ENCODE results near the gene ULK4.
"Not testable (repeated sequence)": the region's sequence is repeated elsewhere in the genome, so short reads cannot be mapped to it uniquely, and the experiment has no call there.

The ULK4 gene

DNA sequence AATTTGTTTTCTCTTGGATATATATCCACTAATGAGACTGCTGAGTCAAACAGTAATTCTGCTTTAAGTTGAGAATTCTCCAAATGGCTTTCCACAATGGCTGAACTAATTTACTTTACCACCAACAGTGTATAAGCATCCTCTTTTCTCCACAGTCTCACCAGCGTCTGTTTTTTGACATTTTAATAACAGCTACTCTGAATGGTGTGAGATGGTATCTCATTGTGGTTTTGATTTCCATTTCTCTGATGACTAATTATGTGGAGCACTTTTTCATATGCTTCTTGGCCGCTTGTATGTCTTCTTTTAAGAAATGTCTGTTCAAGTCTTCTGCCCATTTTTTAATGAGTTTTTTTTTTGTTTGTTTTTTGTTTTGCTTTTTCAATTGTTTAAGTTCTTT lies 556.4 kb downstream of the ULK4 start:
- Histone ChIP-seq H3K36me3 (ENCODE audit: control insufficient read depth, low read depth, low read length) (no peaks in the 10 kb centered on the region), H3K4me3 (ENCODE audit: low read length) (no peak overlapping the region), H3K9me3 (ENCODE audit: control insufficient read depth, low read depth, low read length) (peaks cover 2% of the 10 kb centered on the region), H3K27ac (ENCODE audit: low read length) (no peak overlapping the region), H3K4me1 (ENCODE audit: control insufficient read depth, low read depth, low read length) (no peaks in the 10 kb centered on the region), H3K9ac (ENCODE audit: low read length) (no peak overlapping the region), H3K27me3 (ENCODE audit: control insufficient read depth, insufficient read depth, low read length) (no peaks in the 10 kb centered on the region)

DNA sequence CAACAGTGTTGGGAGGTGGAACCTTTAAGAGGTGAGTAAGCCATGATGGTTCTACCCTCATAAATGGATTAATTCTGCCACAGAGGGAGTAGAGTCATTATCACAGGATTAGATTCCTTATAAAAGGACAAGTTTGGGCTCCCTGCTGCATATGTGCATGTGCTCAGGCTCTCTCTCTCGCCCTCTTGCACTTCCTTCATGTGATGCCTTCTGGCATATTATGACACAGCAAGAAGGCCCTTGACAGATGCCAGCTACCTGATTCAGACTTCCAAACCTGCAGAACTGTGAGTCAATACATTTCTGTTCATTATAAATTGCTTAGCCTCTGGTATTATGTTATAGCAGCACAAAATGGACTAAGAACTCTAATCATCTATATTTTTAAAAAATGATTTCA lies 557.3 kb downstream of the ULK4 start:
- peaks cover 3% of the 10 kb centered on the region for H3K9me3 ChIP-seq (ENCODE audit: control insufficient read depth, low read depth, low read length)
- H3K9ac ChIP-seq (ENCODE audit: low read length), result no peak overlapping the region
- no peaks in the 10 kb centered on the region for H3K4me1 ChIP-seq (ENCODE audit: control insufficient read depth, low read depth, low read length)
- no peak overlapping the region for H3K4me3 ChIP-seq (ENCODE audit: low read length)
- no peaks in the 10 kb centered on the region for H3K27me3 ChIP-seq (ENCODE audit: control insufficient read depth, insufficient read depth, low read length)
- H3K27ac ChIP-seq (ENCODE audit: low read length), result no peak overlapping the region
- no peaks in the 10 kb centered on the region for H3K36me3 ChIP-seq (ENCODE audit: control insufficient read depth, low read depth, low read length)

DNA sequence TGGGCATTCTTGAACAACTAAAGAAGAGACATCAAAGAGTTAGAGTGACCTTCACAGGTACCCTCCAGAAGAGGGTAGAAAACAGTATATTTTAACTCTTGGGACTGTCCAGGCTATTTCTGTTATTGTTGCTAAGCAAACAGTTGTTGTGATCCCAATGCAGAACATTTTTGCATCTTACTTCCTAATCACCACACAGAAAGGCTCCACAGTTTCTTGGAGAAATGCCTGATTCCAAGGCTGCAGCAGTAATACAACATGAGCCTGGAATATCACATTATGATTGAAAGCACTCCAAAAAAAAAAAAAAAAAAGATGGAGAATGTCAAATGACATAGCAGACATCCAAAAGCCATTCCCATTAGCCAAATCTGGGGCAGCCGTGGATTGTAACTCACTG lies 567.0 kb downstream of the ULK4 start:
- Histone ChIP-seq H3K4me1 (ENCODE audit: control insufficient read depth, low read depth, low read length) (no peaks in the 10 kb centered on the region), H3K9me3 (ENCODE audit: control insufficient read depth, low read depth, low read length) (no peaks in the 10 kb centered on the region), H3K4me3 (ENCODE audit: low read length) (no peak overlapping the region), H3K27ac (ENCODE audit: low read length) (no peak overlapping the region), H3K36me3 (ENCODE audit: control insufficient read depth, low read depth, low read length) (no peaks in the 10 kb centered on the region), H3K27me3 (ENCODE audit: control insufficient read depth, insufficient read depth, low read length) (no peaks in the 10 kb centered on the region), H3K9ac (ENCODE audit: low read length) (no peak overlapping the region)

DNA sequence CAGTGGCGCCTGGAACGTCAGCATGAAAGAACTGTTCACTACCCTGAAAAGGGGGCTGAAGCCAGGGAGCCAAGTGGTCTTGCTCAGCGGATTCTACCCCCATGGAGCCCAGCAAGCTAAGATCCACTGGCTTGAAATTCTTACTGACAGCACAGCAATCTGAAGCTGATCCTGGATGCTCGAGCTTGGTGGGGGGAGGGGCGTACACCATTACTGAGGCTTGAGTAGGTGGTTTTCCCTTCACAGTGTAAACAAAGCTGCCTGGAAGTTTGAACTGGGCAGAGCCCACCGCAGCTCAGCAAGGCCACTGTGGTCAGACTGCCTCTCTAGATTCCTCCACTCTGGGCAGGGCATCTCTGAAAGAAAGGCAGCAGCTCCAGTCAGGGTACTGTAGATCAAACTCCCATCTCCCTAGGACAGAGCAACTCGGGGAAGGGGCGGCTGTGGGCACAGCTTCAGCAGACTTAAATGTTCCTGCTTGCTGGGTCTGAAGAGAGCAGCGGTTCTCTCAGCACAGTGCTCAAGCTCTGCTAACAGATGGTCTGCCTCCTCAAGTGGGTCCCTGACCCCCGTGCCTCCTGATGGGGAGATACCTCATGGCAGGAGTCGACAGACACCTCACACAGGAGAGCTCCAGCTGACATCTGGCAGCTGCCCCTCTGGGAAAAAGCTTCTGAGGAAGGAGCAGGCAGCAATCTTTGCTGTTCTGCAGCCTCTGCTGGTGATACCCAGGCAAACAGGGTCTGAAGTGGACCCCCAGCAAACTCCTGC lies 591.0 kb downstream of the ULK4 start:
- H3K27ac ChIP-seq (ENCODE audit: low read length); H3K9ac ChIP-seq (ENCODE audit: low read length); H3K9me3 ChIP-seq (ENCODE audit: control insufficient read depth, low read depth, low read length); H3K36me3 ChIP-seq (ENCODE audit: control insufficient read depth, low read depth, low read length); H3K27me3 ChIP-seq (ENCODE audit: control insufficient read depth, insufficient read depth, low read length); H3K4me3 ChIP-seq (ENCODE audit: low read length): not testable (repeated sequence)
- peaks cover 19% of the 10 kb centered on the region for H3K4me1 ChIP-seq (ENCODE audit: control insufficient read depth, low read depth, low read length)

DNA sequence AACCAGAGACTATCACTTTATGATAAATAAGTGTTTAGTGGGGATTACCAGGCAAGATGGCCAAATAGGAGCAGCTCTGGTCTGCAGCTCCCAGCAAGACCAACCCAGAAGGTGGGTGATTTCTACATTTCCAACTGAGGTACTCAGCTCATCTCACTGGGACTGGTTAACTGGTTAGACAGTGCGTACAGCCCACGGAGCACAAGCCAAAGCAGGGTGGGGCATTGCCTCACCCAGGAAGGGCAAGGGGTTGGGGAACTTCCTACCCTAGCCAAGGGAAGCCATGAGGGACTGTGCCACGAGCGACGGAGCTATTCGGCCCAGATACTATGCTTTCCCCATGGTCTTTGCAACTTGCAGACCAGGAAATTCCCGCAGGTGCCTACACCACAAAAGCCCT lies 591.6 kb downstream of the ULK4 start:
- H3K4me3 ChIP-seq (ENCODE audit: low read length), result no peak overlapping the region
- peaks cover 25% of the 10 kb centered on the region for H3K4me1 ChIP-seq (ENCODE audit: control insufficient read depth, low read depth, low read length)
- H3K9me3 ChIP-seq (ENCODE audit: control insufficient read depth, low read depth, low read length), result no peaks in the 10 kb centered on the region
- H3K27ac ChIP-seq (ENCODE audit: low read length), result no peak overlapping the region
- H3K9ac ChIP-seq (ENCODE audit: low read length), result no peak overlapping the region
- no peaks in the 10 kb centered on the region for H3K36me3 ChIP-seq (ENCODE audit: control insufficient read depth, low read depth, low read length)
- H3K27me3 ChIP-seq (ENCODE audit: control insufficient read depth, insufficient read depth, low read length), result no peaks in the 10 kb centered on the region

DNA sequence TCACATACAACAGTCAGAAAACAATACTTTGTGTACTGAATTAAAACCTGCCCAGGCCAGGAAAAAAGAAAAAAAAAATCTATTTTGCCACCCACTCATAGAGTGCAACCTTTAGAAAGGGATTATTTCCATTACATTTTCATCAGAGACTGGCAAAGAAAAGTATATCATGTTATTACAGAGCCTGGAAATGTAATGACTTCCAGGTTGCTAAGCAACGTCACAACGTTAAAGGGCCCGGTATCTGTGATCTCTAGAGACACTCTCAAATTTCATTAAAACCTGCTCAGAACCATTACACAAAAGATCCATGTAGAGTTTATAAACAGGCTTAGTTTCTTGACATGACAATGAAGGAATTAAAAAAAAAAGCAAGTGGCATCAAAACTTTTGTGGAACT lies 592.1 kb downstream of the ULK4 start:
- Histone ChIP-seq H3K4me3 (ENCODE audit: low read length) (no peak overlapping the region), H3K9ac (ENCODE audit: low read length) (no peak overlapping the region), H3K9me3 (ENCODE audit: control insufficient read depth, low read depth, low read length) (no peaks in the 10 kb centered on the region), H3K36me3 (ENCODE audit: control insufficient read depth, low read depth, low read length) (no peaks in the 10 kb centered on the region), H3K27ac (ENCODE audit: low read length) (no peak overlapping the region), H3K27me3 (ENCODE audit: control insufficient read depth, insufficient read depth, low read length) (no peaks in the 10 kb centered on the region), H3K4me1 (ENCODE audit: control insufficient read depth, low read depth, low read length) (peaks cover 30% of the 10 kb centered on the region)

DNA sequence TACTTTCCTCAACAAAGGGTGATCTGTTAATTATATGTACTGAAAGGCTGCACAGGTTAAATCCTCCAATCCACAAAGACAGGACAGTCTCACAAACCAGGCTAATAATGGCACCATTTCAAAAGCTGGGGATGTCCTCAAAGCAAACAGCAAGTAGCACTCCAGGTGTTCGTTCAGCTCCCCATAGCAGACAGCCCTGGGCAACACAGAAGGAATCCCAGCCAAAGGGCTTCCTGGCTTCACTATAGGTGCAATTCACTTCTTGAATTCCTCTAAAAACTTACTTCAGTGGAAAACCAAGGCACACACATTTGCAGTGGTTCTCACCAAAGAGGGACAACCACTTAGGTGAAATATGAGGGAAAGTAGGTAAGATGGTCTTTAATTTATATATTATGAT lies 595.9 kb downstream of the ULK4 start:
- Histone ChIP-seq H3K9me3 (ENCODE audit: control insufficient read depth, low read depth, low read length) (no peaks in the 10 kb centered on the region), H3K9ac (ENCODE audit: low read length) (no peak overlapping the region), H3K27me3 (ENCODE audit: control insufficient read depth, insufficient read depth, low read length) (no peaks in the 10 kb centered on the region), H3K36me3 (ENCODE audit: control insufficient read depth, low read depth, low read length) (no peaks in the 10 kb centered on the region), H3K4me1 (ENCODE audit: control insufficient read depth, low read depth, low read length) (peaks cover 49% of the 10 kb centered on the region), H3K4me3 (ENCODE audit: low read length) (no peak overlapping the region), H3K27ac (ENCODE audit: low read length) (no peak overlapping the region)

DNA sequence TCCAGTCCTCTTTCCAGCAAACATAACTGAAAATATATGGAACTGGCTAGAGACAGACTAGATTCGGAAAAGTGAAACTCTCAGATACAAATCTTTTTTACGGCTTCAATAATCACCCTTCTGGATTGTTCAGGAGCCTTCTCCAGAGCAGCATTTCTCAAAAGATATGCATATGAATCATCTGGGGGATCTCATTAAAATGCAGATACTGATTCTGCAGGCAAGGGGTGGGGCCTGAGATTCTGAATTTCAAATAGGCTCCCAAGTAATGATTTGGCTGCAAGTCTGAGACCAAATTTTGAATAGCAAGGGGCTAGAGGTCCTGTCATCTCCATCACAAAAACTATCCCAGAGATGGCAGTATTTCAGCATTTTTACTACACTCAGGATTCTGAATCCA lies 597.2 kb downstream of the ULK4 start:
- Histone ChIP-seq H3K4me3 (ENCODE audit: low read length) (peak overlapping the region; percentile 27), H3K36me3 (ENCODE audit: control insufficient read depth, low read depth, low read length) (no peaks in the 10 kb centered on the region), H3K27ac (ENCODE audit: low read length) (no peak overlapping the region), H3K4me1 (ENCODE audit: control insufficient read depth, low read depth, low read length) (peaks cover 42% of the 10 kb centered on the region), H3K9me3 (ENCODE audit: control insufficient read depth, low read depth, low read length) (no peaks in the 10 kb centered on the region), H3K9ac (ENCODE audit: low read length) (no peak overlapping the region), H3K27me3 (ENCODE audit: control insufficient read depth, insufficient read depth, low read length) (no peaks in the 10 kb centered on the region)

DNA sequence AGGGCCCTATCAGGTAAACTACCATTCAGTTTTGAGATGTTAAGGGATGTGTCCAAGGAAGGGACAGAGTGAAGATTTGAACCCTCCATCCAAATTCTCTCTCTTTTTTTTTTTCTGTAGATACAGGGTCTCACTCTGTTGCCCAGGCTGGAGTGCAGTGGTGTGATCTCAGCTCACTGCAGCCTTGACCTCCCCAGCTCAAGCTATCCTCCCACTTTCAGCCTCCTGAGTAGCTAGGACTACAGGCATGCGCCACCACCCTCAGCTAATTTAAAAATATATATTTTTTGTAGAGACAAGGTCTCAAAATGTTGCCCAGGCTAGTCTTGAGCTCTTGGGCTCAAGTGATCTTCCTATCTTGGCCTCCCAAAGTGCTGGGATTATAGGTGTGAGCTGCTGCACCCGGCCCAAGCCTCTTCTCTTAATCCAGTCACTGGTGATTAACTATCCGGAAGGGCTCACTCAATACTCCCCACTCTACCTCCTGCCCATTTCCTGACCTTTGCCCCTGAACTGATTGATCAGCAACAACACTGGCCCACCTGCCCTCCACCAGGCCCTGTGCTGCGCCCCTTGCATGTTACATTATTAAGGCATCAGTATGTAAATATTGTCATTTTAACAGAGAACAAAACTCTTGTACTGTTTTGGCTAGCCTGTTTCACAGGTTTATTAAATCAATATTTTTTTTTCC lies 597.9 kb downstream of the ULK4 start:
- Histone ChIP-seq H3K4me1 (ENCODE audit: control insufficient read depth, low read depth, low read length) (peaks cover 42% of the 10 kb centered on the region), H3K4me3 (ENCODE audit: low read length) (no peak overlapping the region), H3K27ac (ENCODE audit: low read length) (no peak overlapping the region), H3K36me3 (ENCODE audit: control insufficient read depth, low read depth, low read length) (no peaks in the 10 kb centered on the region), H3K27me3 (ENCODE audit: control insufficient read depth, insufficient read depth, low read length) (no peaks in the 10 kb centered on the region), H3K9ac (ENCODE audit: low read length) (no peak overlapping the region), H3K9me3 (ENCODE audit: control insufficient read depth, low read depth, low read length) (no peaks in the 10 kb centered on the region)

DNA sequence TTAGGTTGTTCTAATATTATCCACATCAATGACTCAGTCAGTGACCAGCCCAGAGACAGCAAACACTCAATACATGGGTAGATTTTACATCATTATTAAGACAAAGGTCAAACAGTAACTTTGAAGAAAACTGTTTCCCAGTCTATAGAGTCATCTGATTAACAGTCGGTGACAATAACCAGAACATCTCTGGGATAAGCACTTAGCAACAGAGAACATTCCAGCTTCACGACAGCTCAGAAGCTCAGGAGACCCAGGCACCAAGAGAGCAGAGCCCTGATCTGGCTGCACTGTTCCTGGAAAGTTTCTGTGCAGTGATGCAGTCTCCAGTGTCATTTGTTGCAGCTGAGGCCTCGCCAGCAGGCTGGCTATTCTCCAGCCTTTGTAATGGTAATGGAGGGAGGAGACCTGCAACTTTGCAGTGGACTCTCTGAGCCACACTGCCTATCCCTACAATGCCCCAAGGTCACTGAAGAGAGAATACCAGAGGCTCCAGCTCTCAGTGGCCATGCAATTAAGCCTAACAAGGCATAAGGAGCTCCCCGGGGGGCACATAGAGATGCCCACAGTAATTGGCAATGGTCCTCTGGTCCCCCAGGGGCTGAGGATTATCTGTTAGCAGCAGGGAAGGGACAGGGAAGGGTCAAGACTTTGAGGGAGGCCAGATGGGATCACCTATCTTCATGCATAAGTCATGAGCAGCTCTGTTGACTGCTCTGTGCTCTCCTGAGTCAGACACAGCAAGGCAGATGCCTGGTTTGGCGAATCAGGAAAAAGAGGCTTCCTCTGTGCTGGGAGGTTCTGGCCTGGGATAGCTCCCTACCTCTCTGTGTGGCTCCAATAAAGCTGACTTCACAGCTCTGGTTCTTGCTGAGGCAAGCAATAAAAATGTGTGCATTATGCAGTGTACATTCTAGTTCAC lies 599.0 kb downstream of the ULK4 start:
- no peak overlapping the region for H3K4me3 ChIP-seq (ENCODE audit: low read length)
- no peak overlapping the region for H3K9ac ChIP-seq (ENCODE audit: low read length)
- H3K4me1 ChIP-seq (ENCODE audit: control insufficient read depth, low read depth, low read length), result peaks cover 42% of the 10 kb centered on the region
- no peak overlapping the region for H3K27ac ChIP-seq (ENCODE audit: low read length)
- no peaks in the 10 kb centered on the region for H3K27me3 ChIP-seq (ENCODE audit: control insufficient read depth, insufficient read depth, low read length)
- no peaks in the 10 kb centered on the region for H3K36me3 ChIP-seq (ENCODE audit: control insufficient read depth, low read depth, low read length)
- no peaks in the 10 kb centered on the region for H3K9me3 ChIP-seq (ENCODE audit: control insufficient read depth, low read depth, low read length)

DNA sequence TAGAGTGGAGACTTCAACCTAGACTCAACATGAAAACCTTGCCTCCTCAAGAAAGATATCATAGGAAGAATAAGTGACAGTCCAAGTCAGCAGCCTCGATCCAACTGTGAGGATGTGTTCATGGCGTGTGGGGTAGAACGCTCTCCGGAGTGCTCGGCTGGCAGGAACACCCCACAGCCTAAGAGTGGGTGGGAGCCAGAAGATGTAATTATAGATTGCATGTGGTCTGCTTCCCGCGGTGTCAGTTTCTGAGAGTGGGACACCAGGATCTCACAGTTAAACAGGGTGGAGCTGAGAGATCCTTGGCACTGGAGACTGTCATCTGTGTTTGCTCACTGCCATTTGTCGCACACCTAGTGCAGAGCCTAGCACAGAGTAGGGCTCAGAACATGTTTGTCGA lies 604.6 kb downstream of the ULK4 start:
- no peak overlapping the region for H3K27ac ChIP-seq (ENCODE audit: low read length)
- H3K36me3 ChIP-seq (ENCODE audit: control insufficient read depth, low read depth, low read length), result no peaks in the 10 kb centered on the region
- no peaks in the 10 kb centered on the region for H3K9me3 ChIP-seq (ENCODE audit: control insufficient read depth, low read depth, low read length)
- H3K9ac ChIP-seq (ENCODE audit: low read length), result no peak overlapping the region
- H3K4me3 ChIP-seq (ENCODE audit: low read length), result no peak overlapping the region
- H3K27me3 ChIP-seq (ENCODE audit: control insufficient read depth, insufficient read depth, low read length), result no peaks in the 10 kb centered on the region
- peaks cover 3% of the 10 kb centered on the region for H3K4me1 ChIP-seq (ENCODE audit: control insufficient read depth, low read depth, low read length)

Measured in iPS-18a (cell line).